NOMO-1 treated with DMSO at 0.1 percent for 48 hours (cell line): ENCODE measurements around the gene RBM12.
"Not testable (repeated sequence)": the region's sequence is repeated elsewhere in the genome, so short reads cannot be mapped to it uniquely, and the experiment has no call there.

Experiments
- DNase-seq: peaks from one replicate; lab custom pipeline; 2025; ENCODE audit not compliant: unreplicated experiment; lab: John Stamatoyannopoulos, UW

The RBM12 gene

GRCh38 chr20:35698298-35699126, 33.8 kb upstream of the RBM12 start:
- DNase-seq, result peak; percentile 3

GRCh38 chr20:35697696-35698297, 33.1 kb upstream of the RBM12 start:
- no peak for DNase-seq

- no peak for DNase-seq
Measured at GRCh38 chr20:35695978-35696377, 31.3 kb upstream of the RBM12 start.

GRCh38 chr20:35695245-35695749, 30.6 kb upstream of the RBM12 start:
- DNase-seq, result no peak

GRCh38 chr20:35690265-35690664, 25.6 kb upstream of the RBM12 start:
- no peak for DNase-seq

- DNase-seq, result not testable (repeated sequence)
Measured at GRCh38 chr20:35686872-35687271, 22.2 kb upstream of the RBM12 start.

- not testable (repeated sequence) for DNase-seq
Measured at GRCh38 chr20:35685368-35685767, 20.7 kb upstream of the RBM12 start.

- no peak for DNase-seq
Measured at GRCh38 chr20:35681960-35682359, 17.3 kb upstream of the RBM12 start.

GRCh38 chr20:35680452-35681183, 15.9 kb upstream of the RBM12 start:
- peak; percentile 61 for DNase-seq

- no peak for DNase-seq
Measured at GRCh38 chr20:35674921-35675320, 10.2 kb upstream of the RBM12 start.

- no peak for DNase-seq
Measured at GRCh38 chr20:35673884-35674283, 9.2 kb upstream of the RBM12 start.

GRCh38 chr20:35669681-35670080, 5.0 kb upstream of the RBM12 start:
- no peak for DNase-seq

- no peak for DNase-seq
Measured at GRCh38 chr20:35669221-35669620, 4.5 kb upstream of the RBM12 start.

- no peak for DNase-seq
Measured at GRCh38 chr20:35665949-35666288, 1.2 kb upstream of the RBM12 start.

GRCh38 chr20:35663516-35664465, 909 bp downstream of the RBM12 start:
- DNase-seq, result peak; percentile 50

- no peak for DNase-seq
Measured at GRCh38 chr20:35662551-35662950, 2.1 kb downstream of the RBM12 start.

GRCh38 chr20:35661908-35662307, 2.8 kb downstream of the RBM12 start:
- no peak for DNase-seq

- no peak for DNase-seq
Measured at GRCh38 chr20:35661053-35661452, 3.6 kb downstream of the RBM12 start.

- DNase-seq, result no peak
Measured at GRCh38 chr20:35660122-35660937, 4.4 kb downstream of the RBM12 start.

GRCh38 chr20:35657271-35657670, 7.4 kb downstream of the RBM12 start:
- no peak for DNase-seq
